Measurements from ENCODE around the gene TNXB.
"Not testable (repeated sequence)": the region's sequence is repeated elsewhere in the genome, so short reads cannot be mapped to it uniquely, and the experiment has no call there.

TNXB gene

GRCh38 chr6:31996385-31996784 is 112.8 kb downstream of the TNXB start:
- not testable (repeated sequence) for DNase-seq (ENCODE audit: low read depth)

- DNase-seq (ENCODE audit: low read depth), result not testable (repeated sequence)
Measured at GRCh38 chr6:31994421-31994820, 114.7 kb downstream of the TNXB start.

Measured in stromal cell of bone marrow (primary cell).